Stomach smooth muscle (tissue), 2 donors: Measurements from ENCODE around the gene EPX.
A peak's percentile ranks its signal among the peaks of the same experiment; 100 is the strongest.
"Not testable (repeated sequence)": the region's sequence is repeated elsewhere in the genome, so short reads cannot be mapped to it uniquely, and the experiment has no call there.

Source experiments
- H3K27ac ChIP-seq: one replicate; pipeline ENCODE4 v1.7.0; 2013; ENCODE audit warnings: mild to moderate bottlenecking, low read length, inconsistent platforms
- H3K27me3 ChIP-seq, 2 donors: one replicate each; pipeline ENCODE4 v1.7.0; 2013; ENCODE audit warnings: low read length in 2 of 2; ENCODE audit not compliant: insufficient read depth in 2 of 2, control insufficient read depth in 1 of 2
- H3K36me3 ChIP-seq, 2 donors: one replicate each; pipeline ENCODE4 v1.7.0; 2013; ENCODE audit warnings: low read length in 2 of 2; ENCODE audit not compliant: control insufficient read depth in 2 of 2, insufficient read depth in 2 of 2
- H3K4me1 ChIP-seq: one replicate; pipeline ENCODE4 v1.7.0; 2013; ENCODE audit warnings: low read length; ENCODE audit not compliant: control insufficient read depth, insufficient read depth
- H3K4me3 ChIP-seq, 2 donors: one replicate each; pipeline ENCODE4 v1.7.0; 2013; ENCODE audit warnings: low read length in 2 of 2
- H3K9ac ChIP-seq, 2 donors: one replicate each; pipeline ENCODE4 v1.7.0; 2013; ENCODE audit warnings: low read length in 2 of 2, mild to moderate bottlenecking in 1 of 2
- H3K9me3 ChIP-seq, 2 donors: one replicate each; pipeline ENCODE4 v1.7.0; 2013; ENCODE audit warnings: low read length in 2 of 2; ENCODE audit not compliant: control insufficient read depth in 2 of 2
- donor health status: healthy.
- donor health status: Pancreatic carcinoma.

Gene EPX, protein sequence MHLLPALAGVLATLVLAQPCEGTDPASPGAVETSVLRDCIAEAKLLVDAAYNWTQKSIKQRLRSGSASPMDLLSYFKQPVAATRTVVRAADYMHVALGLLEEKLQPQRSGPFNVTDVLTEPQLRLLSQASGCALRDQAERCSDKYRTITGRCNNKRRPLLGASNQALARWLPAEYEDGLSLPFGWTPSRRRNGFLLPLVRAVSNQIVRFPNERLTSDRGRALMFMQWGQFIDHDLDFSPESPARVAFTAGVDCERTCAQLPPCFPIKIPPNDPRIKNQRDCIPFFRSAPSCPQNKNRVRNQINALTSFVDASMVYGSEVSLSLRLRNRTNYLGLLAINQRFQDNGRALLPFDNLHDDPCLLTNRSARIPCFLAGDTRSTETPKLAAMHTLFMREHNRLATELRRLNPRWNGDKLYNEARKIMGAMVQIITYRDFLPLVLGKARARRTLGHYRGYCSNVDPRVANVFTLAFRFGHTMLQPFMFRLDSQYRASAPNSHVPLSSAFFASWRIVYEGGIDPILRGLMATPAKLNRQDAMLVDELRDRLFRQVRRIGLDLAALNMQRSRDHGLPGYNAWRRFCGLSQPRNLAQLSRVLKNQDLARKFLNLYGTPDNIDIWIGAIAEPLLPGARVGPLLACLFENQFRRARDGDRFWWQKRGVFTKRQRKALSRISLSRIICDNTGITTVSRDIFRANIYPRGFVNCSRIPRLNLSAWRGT

GRCh38 chr17:58192612-58193011 lies at the start of gene EPX:
TSS of gene EPX (plus strand) at chr17:58192726. CDS start at chr17:58192847, 121 bp downstream.
- H3K4me1 ChIP-seq, result no peaks in the 10 kb centered on the region
- no peaks in the 10 kb centered on the region for H3K36me3 ChIP-seq
- no peak within 1 kb of the TSS for H3K27ac ChIP-seq
- H3K27me3 ChIP-seq, result peaks cover 17 to 28% of the 10 kb centered on the region in 2 donors
- no peaks in the 10 kb centered on the region for H3K9me3 ChIP-seq
- no peak within 1 kb of the TSS for H3K4me3 ChIP-seq
- no peak within 1 kb of the TSS for H3K9ac ChIP-seq

- not testable (repeated sequence) for H3K36me3 ChIP-seq, H3K4me1 ChIP-seq, H3K27me3 ChIP-seq, H3K4me3 ChIP-seq, H3K9ac ChIP-seq, H3K27ac ChIP-seq
- H3K9me3 ChIP-seq, result peaks cover 8 to 14% of the 10 kb centered on the region in 2 donors
Measured at GRCh38 chr17:58143335-58143734, 49.2 kb upstream of the EPX start.

DNA sequence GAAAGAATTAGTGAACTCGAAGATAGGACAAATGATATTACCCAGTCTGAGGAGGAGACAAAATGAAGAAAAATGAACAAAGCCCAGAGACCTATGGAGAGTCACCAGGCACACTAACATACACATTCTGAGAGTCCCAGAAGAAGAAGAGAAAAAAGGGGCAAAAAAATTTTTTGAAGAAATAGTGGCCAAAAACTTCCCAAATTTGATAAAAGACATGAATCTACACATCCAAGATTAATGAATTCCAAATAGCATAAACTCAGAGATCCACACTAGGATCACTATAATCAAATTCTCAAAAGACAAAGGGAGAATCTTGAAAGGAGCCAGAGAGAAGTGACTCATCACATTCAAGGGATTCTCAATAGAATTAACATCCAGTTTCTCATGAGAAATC lies 47.7 kb upstream of the EPX start:
- Histone ChIP-seq H3K9me3 (peaks cover 8 to 14% of the 10 kb centered on the region in 2 donors), H3K4me1 (no peaks in the 10 kb centered on the region), H3K4me3 (no peak overlapping the region), H3K36me3 (no peaks in the 10 kb centered on the region), H3K27me3 (peaks cover 3 to 9% of the 10 kb centered on the region in 2 donors), H3K27ac (no peak overlapping the region), H3K9ac (no peak overlapping the region)

- no peak within 1 kb of the TSS for H3K4me3 ChIP-seq
- no peaks in the 10 kb centered on the region for H3K4me1 ChIP-seq
- peaks cover 8 to 14% of the 10 kb centered on the region in 2 donors for H3K9me3 ChIP-seq
- peaks cover 2 to 15% of the 10 kb centered on the region in 2 donors for H3K27me3 ChIP-seq
- no peak within 1 kb of the TSS for H3K9ac ChIP-seq
- H3K27ac ChIP-seq, result no peak within 1 kb of the TSS
- H3K36me3 ChIP-seq, result no peaks in the 10 kb centered on the region
Measured at GRCh38 chr17:58147930-58148434, 44.5 kb upstream of the EPX start, which contains the start of gene OR4D1. TSS of gene OR4D1 (plus strand) at chr17:58148384. CDS start at chr17:58155154, 6,770 bp downstream.

GRCh38 chr17:58148609-58149008 lies 43.9 kb upstream of the EPX start:
- peaks cover 4 to 17% of the 10 kb centered on the region in 2 donors for H3K27me3 ChIP-seq
- H3K9me3 ChIP-seq, result peaks cover 8 to 14% of the 10 kb centered on the region in 2 donors
- no peaks in the 10 kb centered on the region for H3K36me3 ChIP-seq
- no peak overlapping the region for H3K9ac ChIP-seq
- H3K4me1 ChIP-seq, result no peaks in the 10 kb centered on the region
- no peak overlapping the region for H3K27ac ChIP-seq
- H3K4me3 ChIP-seq, result no peak overlapping the region

- Histone ChIP-seq H3K4me1 (no peaks in the 10 kb centered on the region), H3K27ac (no peak overlapping the region), H3K9ac (no peak overlapping the region), H3K4me3 (no peak overlapping the region), H3K36me3 (no peaks in the 10 kb centered on the region), H3K9me3 (peaks cover 2 to 8% of the 10 kb centered on the region in 2 donors), H3K27me3 (peaks cover 9 to 21% of the 10 kb centered on the region in 2 donors)
Measured at GRCh38 chr17:58150394-58150793, 42.1 kb upstream of the EPX start.

DNA sequence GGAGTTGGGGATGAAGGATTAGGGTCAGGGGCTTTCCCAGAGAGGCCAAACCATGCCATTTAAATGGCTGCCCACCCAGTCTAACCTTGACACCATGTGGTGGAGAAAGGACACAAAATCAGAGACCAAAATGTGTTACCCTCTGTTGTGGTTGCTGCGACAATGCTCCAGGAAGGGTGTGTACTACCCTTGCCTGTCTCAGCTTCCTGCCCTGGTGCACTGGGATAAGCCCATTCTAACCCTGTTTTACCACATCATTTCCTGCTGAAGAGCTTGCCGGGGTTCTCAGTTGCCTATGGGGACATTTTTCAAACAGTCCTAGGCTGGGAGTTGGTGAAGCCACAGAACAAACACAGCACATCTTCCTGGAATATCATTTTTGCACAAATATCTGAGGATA lies 39.5 kb upstream of the EPX start:
- no peaks in the 10 kb centered on the region for H3K9me3 ChIP-seq
- no peak overlapping the region for H3K27ac ChIP-seq
- peaks cover 26 to 32% of the 10 kb centered on the region in 2 donors for H3K27me3 ChIP-seq
- H3K4me3 ChIP-seq, result no peak overlapping the region
- H3K9ac ChIP-seq, result no peak overlapping the region
- H3K4me1 ChIP-seq, result peaks cover 4% of the 10 kb centered on the region
- no peaks in the 10 kb centered on the region for H3K36me3 ChIP-seq

GRCh38 chr17:58153671-58154070 lies 38.9 kb upstream of the EPX start:
- H3K27ac ChIP-seq, result no peak overlapping the region
- H3K9me3 ChIP-seq, result no peaks in the 10 kb centered on the region
- peaks cover 26 to 30% of the 10 kb centered on the region in 2 donors for H3K27me3 ChIP-seq
- no peak overlapping the region for H3K4me3 ChIP-seq
- H3K9ac ChIP-seq, result no peak overlapping the region
- peaks cover 4% of the 10 kb centered on the region for H3K4me1 ChIP-seq
- H3K36me3 ChIP-seq, result no peaks in the 10 kb centered on the region

DNA sequence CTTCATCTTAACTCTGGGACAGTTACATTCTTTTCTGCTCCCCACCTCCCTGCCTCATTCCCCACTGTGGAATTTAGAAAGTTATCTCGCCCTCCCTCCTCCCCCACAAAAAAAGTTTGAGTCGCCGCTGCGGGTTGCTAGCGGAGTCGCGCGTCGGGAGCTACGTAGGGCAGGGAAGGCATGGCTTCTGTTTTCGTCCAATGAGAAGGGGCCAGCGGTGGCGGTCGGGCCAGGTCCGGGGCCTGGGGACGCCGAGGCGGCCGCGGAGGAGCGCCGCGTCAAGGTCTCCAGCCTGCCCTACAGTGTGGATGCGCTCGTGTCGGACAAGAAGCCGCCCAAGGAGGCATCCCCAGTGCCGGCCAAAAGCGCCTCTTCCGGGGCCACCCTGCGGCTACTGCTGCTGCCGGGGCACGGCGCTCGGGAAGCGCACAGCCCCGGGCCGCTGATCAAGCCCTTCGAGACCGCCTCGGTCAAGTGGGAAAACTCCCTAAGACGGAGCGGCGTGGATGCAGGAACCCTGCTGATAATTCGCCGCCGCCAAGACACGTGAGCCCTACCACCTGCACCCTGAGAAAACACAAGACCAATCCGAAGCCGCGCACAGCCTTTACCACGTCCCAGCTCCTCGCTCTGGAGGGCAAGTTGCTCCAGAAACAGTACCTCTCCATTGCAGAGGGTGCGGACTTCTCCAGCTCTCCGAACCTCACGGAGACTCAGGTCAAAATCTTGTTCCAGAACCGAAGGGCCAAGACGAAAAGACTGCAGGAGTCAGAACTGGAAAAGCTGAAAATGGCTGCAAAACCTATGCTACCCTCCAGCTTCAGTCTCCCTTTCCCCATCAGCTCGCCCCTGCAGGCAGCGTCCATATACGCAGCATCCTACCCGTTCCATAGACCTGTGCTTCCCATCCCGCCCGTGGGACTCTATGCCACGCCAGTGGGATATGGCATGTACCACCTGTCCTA lies 35.4 kb upstream of the EPX start:
- Histone ChIP-seq H3K4me1 (peaks cover 4% of the 10 kb centered on the region), H3K9ac (no peak overlapping the region), H3K27ac (no peak overlapping the region), H3K9me3 (no peaks in the 10 kb centered on the region), H3K4me3 (peak overlapping the region; percentile 60 to 70), H3K36me3 (no peaks in the 10 kb centered on the region), H3K27me3 (peaks cover 28 to 36% of the 10 kb centered on the region in 2 donors)

DNA sequence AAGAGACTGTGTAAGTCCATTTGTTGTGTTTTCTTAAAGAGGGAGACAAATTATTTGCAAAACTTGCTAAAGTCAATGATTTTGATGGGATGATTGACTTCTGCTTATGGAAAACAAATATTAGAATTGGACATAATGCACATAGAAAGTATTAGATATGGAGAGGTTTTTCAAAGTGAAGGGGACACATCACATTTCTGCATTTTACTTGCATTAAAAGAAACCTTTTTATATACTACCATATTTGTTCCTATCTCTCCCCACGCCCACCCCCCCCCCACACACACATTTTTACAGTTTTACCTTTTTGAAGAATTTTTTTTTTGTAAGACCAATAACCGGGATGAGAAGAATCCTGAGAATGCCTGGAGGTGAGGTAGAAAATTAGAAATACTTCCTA lies 34.3 kb upstream of the EPX start:
- H3K36me3 ChIP-seq, result no peaks in the 10 kb centered on the region
- H3K27ac ChIP-seq, result no peak overlapping the region
- no peaks in the 10 kb centered on the region for H3K9me3 ChIP-seq
- H3K27me3 ChIP-seq, result peaks cover 24 to 33% of the 10 kb centered on the region in 2 donors
- H3K9ac ChIP-seq, result no peak overlapping the region
- peaks cover 4% of the 10 kb centered on the region for H3K4me1 ChIP-seq
- no peak overlapping the region for H3K4me3 ChIP-seq
